ENCODE measurements around the gene GJC2.

DNA sequence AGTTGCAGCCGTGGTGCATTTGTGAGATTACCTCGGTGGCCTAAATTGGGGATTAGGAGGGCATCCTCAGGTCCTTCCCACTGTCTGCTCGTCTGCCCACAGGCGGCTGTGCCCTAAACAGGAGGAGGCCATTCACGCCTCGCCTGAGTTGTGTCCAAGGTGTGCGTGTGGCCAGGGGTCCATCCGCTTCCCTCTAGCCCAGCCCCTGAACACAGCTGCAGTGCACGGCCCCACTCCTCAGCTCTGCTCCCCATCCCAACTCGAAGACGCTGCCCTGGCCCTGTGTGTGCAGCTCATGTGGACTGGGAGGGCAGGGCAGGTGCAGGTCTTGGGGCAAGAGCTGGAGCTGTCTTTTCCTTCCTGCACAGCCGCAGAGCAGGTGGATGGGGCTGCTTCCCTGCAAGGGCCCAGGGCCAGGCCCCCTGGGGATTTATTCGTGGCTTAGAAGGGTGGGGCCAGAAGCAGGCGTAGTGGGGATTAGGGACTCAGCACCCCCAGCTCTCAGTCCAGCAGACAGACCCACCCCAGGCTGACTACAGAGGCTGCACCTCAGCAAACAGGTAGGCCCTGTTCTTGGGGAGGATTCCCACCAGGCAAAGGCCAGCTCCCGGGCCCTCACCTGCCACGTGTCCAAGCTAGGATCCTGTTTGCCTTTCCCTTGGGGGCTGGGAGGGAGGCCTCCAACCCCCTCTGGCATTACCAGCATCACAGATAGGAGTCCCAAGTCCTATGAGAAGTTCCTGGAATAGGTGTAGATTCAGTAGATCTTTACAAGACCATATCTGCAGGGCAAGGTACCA is 5.3 kb upstream of the GJC2 start:
- TF ChIP-seq JUN (IDR thresholded peaks at IDR 0.05) (no peak), CEBPB (IDR thresholded peaks at IDR 0.05) (no peak), POLR2A (IDR thresholded peaks at IDR 0.05; ENCODE audit: low read length) (no peak), EHMT2 (IDR thresholded peaks at IDR 0.05; ENCODE audit: low read depth) (no peak), RNF2 (IDR thresholded peaks at IDR 0.05; ENCODE audit: borderline replicate concordance, low read depth) (no peak), SMC3 (IDR thresholded peaks at IDR 0.05) (no peak), RAD21 (conservative IDR thresholded peaks at IDR 0.05 in 1 of 2, IDR thresholded peaks at IDR 0.05 in 1 of 2) (no peak), CBX2 (IDR thresholded peaks at IDR 0.05; ENCODE audit: borderline replicate concordance, low read depth) (no peak), TP53 (CRISPR knock-in tag; IDR thresholded peaks at IDR 0.05) (no peak), EP300 (IDR thresholded peaks at IDR 0.05) (no peak)
- TF ChIP-seq, protein P1, sequence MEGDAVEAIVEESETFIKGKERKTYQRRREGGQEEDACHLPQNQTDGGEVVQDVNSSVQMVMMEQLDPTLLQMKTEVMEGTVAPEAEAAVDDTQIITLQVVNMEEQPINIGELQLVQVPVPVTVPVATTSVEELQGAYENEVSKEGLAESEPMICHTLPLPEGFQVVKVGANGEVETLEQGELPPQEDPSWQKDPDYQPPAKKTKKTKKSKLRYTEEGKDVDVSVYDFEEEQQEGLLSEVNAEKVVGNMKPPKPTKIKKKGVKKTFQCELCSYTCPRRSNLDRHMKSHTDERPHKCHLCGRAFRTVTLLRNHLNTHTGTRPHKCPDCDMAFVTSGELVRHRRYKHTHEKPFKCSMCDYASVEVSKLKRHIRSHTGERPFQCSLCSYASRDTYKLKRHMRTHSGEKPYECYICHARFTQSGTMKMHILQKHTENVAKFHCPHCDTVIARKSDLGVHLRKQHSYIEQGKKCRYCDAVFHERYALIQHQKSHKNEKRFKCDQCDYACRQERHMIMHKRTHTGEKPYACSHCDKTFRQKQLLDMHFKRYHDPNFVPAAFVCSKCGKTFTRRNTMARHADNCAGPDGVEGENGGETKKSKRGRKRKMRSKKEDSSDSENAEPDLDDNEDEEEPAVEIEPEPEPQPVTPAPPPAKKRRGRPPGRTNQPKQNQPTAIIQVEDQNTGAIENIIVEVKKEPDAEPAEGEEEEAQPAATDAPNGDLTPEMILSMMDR (IDR thresholded peaks at IDR 0.05): no peak
- TF ChIP-seq, protein P2, sequence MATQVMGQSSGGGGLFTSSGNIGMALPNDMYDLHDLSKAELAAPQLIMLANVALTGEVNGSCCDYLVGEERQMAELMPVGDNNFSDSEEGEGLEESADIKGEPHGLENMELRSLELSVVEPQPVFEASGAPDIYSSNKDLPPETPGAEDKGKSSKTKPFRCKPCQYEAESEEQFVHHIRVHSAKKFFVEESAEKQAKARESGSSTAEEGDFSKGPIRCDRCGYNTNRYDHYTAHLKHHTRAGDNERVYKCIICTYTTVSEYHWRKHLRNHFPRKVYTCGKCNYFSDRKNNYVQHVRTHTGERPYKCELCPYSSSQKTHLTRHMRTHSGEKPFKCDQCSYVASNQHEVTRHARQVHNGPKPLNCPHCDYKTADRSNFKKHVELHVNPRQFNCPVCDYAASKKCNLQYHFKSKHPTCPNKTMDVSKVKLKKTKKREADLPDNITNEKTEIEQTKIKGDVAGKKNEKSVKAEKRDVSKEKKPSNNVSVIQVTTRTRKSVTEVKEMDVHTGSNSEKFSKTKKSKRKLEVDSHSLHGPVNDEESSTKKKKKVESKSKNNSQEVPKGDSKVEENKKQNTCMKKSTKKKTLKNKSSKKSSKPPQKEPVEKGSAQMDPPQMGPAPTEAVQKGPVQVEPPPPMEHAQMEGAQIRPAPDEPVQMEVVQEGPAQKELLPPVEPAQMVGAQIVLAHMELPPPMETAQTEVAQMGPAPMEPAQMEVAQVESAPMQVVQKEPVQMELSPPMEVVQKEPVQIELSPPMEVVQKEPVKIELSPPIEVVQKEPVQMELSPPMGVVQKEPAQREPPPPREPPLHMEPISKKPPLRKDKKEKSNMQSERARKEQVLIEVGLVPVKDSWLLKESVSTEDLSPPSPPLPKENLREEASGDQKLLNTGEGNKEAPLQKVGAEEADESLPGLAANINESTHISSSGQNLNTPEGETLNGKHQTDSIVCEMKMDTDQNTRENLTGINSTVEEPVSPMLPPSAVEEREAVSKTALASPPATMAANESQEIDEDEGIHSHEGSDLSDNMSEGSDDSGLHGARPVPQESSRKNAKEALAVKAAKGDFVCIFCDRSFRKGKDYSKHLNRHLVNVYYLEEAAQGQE (IDR thresholded peaks at IDR 0.05): no peak
- TF ChIP-seq, protein P3, sequence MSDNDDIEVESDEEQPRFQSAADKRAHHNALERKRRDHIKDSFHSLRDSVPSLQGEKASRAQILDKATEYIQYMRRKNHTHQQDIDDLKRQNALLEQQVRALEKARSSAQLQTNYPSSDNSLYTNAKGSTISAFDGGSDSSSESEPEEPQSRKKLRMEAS (IDR thresholded peaks at IDR 0.05): no peak

Data from A549 (cell line).